Measurements from ENCODE around the gene ZBTB38. TPM values are rescaled to one million over a fixed set of nuclear protein-coding genes. Genes with fewer than 3 reads are reported as not detected.

ZBTB38 gene
- total RNA-seq, 4 donors from 2014 or later = 70.1 to 133 (median 108) TPM

GRCh38 chr3:141412087-141412935, 44.0 kb downstream of the ZBTB38 start:
- no peak for TF ChIP-seq CTCF (IDR thresholded peaks at IDR 0.05)
- no peak for DNase-seq (ENCODE audit: low spot score)
- no peak for ATAC-seq (ENCODE audit: low FRiP score)

DNA sequence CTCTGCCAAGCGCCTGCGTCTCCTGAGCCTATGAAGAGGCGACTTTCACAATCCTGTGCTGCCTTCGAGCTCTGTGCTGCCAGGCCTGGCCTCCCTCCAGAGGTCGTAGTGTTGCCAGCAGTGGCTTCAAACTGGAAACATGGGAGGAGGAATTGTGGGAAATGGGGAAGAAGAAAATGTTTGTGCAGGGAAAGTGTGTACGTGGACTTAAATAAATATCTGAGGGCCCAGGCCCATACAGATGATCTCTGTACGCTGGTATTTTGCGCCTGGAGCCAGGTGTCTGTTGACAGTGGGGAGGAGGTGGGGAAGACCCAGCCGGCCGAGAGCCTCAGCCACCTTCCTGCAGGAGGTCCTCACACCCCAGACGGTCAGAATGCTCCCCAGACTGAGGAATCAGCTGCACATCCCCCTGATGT, 44.6 kb downstream of the ZBTB38 start:
- no peak for TF ChIP-seq CTCF (IDR thresholded peaks at IDR 0.05)
- DNase-seq (ENCODE audit: low spot score) (peak; percentile 53), ATAC-seq (ENCODE audit: low FRiP score) (peak; percentile 80)

DNA sequence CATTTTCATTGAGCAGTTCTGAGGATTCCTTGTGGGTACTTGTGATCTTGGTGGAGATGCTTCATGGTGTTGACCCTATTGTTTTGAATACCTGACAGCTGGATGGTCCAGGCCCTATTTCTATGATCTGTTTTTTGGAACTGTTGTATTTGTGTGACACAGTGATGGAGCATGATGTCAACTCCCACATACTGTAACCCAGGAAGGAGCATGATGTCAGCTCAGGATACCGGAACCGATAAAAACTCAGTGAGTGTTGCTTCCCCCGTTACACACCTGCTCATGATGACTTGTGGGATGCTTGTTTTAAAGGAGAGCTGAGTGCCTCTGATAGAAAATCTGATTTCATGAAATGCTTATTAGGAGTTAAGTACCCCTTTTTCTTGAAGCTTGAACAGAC, 45.1 kb downstream of the ZBTB38 start:
- ATAC-seq (ENCODE audit: low FRiP score) = peak; percentile 2
- no peak for DNase-seq (ENCODE audit: low spot score)
- TF ChIP-seq CTCF (IDR thresholded peaks at IDR 0.05) = no peak

DNA sequence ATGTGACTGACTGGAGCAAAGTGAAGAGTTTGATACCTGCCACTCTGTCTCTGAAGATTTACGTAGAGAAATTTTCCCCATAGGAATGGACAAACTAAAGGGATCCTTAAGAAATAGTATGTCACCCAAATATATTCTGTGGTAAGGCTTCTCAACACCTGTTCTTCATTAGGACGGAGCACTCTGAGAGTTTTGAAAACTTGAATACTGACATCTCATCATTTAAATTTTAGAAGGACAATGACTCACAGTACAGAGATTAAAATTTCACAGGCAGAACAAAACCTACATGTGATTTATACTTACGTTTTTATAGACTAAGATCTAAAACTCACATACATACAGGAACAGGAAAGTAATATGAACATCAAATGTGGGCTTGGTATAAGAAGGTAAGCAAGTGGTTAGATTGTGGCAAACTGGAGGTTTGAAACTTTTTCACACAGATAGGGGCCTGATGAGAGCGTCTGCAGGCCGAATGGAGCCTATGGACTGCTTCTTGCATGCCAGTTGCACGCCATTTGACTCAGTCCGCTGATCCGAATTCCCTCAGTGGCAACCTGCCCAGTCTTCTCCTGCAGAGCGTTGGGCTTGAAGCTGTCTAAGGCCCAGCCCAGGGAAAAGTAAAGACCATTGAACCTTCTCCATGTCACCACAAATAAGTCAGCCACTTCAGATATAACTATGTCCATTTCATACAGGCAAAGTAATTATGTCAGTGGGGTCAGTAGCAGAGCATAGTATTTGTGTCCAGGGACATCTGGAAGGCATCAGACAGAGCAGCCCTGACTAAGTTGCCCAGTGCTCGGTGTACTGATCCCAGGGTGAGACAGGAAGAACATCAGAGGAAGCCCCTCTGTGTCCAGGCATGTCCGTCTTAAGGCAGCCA, 45.7 kb downstream of the ZBTB38 start:
- DNase-seq (ENCODE audit: low spot score) (no peak), ATAC-seq (ENCODE audit: low FRiP score) (no peak)
- TF ChIP-seq CTCF (IDR thresholded peaks at IDR 0.05) = no peak

GRCh38 chr3:141414800-141415462, 46.6 kb downstream of the ZBTB38 start:
- no peak for TF ChIP-seq CTCF (IDR thresholded peaks at IDR 0.05)

DNA sequence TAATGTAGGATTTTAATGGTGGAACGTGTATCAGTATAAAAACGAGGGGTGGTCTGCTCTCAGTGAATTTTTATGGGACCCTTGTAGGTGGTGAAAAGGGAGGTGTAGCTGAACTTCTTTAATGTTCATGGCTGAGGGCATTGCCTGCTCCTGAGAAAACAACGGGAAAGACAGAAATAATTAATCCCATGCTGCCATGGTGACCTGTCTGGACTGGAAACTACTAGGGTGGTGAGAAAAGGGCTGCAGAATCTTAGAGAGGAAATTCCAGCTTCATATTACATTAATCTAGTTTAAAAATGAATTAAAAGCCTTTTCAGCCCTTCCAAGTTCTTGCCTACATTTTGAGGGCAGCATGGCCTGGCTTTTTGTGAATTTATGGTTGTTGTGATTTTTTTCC, 47.6 kb downstream of the ZBTB38 start:
- ATAC-seq (ENCODE audit: low FRiP score) = no peak
- no peak for DNase-seq (ENCODE audit: low spot score)
- TF ChIP-seq CTCF (IDR thresholded peaks at IDR 0.05) = no peak

More at GRCh38 chr3:141414800-141415462, 46.6 kb downstream of the ZBTB38 start:
- DNase-seq (ENCODE audit: low spot score) (no peak), ATAC-seq (ENCODE audit: low FRiP score) (no peak)

Other genes with a start within 250 kb of the ZBTB38 start
- 10 to 100 TPM in 2 of 4 donors, 1 to 10 TPM in 2; 5.5 to 16.2 (median 9.8) TPM for gene PXYLP1, start 136.7 kb upstream of the ZBTB38 start, total RNA-seq
- 10 to 100 TPM; 16.4 to 19.8 (median 18.0) TPM for gene RASA2, start 118.5 kb downstream of the ZBTB38 start, total RNA-seq